ENCODE measurements around the gene TTLL1.

DNA sequence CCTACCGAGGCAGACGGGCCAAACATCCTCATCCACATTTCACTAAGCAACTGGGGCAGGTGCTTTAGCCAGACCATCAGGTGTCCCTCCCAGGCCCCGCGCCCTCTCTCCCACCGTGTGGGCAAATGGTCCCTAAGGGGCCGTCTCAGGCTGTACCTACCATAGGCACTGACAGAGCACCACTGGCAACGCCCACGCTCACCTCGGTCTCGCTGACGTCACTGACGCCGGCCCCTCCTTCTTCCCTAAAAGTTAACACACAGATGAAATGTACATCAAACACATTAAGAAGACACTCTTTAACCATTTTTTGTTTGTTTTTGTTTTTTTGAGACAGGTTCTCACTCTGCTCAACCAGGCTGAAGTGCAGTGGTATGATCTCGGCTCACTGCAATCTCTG, 9.4 kb downstream of the TTLL1 start:
- TF ChIP-seq, protein P1, sequence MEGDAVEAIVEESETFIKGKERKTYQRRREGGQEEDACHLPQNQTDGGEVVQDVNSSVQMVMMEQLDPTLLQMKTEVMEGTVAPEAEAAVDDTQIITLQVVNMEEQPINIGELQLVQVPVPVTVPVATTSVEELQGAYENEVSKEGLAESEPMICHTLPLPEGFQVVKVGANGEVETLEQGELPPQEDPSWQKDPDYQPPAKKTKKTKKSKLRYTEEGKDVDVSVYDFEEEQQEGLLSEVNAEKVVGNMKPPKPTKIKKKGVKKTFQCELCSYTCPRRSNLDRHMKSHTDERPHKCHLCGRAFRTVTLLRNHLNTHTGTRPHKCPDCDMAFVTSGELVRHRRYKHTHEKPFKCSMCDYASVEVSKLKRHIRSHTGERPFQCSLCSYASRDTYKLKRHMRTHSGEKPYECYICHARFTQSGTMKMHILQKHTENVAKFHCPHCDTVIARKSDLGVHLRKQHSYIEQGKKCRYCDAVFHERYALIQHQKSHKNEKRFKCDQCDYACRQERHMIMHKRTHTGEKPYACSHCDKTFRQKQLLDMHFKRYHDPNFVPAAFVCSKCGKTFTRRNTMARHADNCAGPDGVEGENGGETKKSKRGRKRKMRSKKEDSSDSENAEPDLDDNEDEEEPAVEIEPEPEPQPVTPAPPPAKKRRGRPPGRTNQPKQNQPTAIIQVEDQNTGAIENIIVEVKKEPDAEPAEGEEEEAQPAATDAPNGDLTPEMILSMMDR (IDR thresholded peaks at IDR 0.05), result no peak
- no peak for TF ChIP-seq POLR2A (IDR thresholded peaks at IDR 0.05)
- no peak for TF ChIP-seq POLR2AphosphoS5 (IDR thresholded peaks at IDR 0.05)

All from sigmoid colon (tissue), 4 donors.